ENCODE data around the gene FCER2. TPM values are rescaled to one million over a fixed set of nuclear protein-coding genes. Genes with fewer than 3 reads are reported as not detected.

Gene FCER2
- polyA plus RNA-seq, 3 donors = 1.1 to 4.1 (median 2.1) TPM

DNA sequence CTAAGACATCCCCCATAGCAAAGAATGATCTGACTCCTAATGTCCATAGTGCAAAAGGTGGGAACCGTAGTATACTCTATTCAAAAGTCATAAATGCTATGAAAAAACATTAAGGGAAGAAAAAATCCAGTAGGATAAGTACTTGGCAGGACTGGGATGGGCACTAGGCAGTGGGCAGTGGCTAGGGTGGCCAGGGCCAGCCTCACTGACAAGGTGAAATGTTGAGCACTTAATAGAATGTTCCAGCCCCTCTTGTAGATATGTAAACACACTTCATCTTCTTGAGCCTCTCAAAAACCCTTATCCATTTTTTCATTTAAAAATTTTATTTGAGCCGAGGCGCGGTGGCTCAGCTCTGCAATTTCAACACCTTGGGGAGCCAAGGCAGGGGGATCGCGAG, 31.4 kb upstream of the FCER2 start:
- H3K36me3 ChIP-seq (replicated peaks in 1 of 2; ENCODE audit: control insufficient read depth in 1 of 2, insufficient read depth in 2 of 2, low read length in 2 of 2) = no peaks in the 10 kb centered on the region
- Mint-ChIP-seq H3K27ac (peak overlapping the region in 4 of 7 donors; percentile 25 to 86 (median 56)), H3K4me1 (peaks cover 62% of the 10 kb centered on the region), H3K9me3 (peaks cover 0 to 5% (median 0%) of the 10 kb centered on the region in 7 donors), H3K36me3 (peaks cover 0 to 4% of the 10 kb centered on the region in 2 donors), H3K4me3 (no peak overlapping the region), H3K27me3 (ENCODE audit: low read depth in 3 of 3) (peaks cover 2 to 19% (median 19%) of the 10 kb centered on the region in 3 donors)
- H3K9ac ChIP-seq (ENCODE audit: insufficient read depth, low read length, poor library complexity, severe bottlenecking) = no peak overlapping the region
- H3K4me3 ChIP-seq (replicated peaks in 1 of 3; ENCODE audit: low read depth in 2 of 3, low read length in 3 of 3) = no peak overlapping the region
- no CpG with 5 or more reads among the region's 6 CpGs for WGBS (ENCODE audit: insufficient coverage)
- H3K9me3 ChIP-seq (replicated peaks in 1 of 2; ENCODE audit: control insufficient read depth in 1 of 2, insufficient read depth in 1 of 2, low read length in 2 of 2) = no peaks in the 10 kb centered on the region
- intact Hi-C loops (cut with micrococcal nuclease) = no loop called here
- no peaks in the 10 kb centered on the region for H3K79me2 ChIP-seq (ENCODE audit: insufficient read depth, low read length)
- no peak for DNase-seq
- peaks cover 50 to 70% of the 10 kb centered on the region in 2 donors for H3K4me1 ChIP-seq (ENCODE audit: control insufficient read depth in 1 of 2, insufficient read depth in 2 of 2, low read length in 2 of 2)
- H2AFZ ChIP-seq (ENCODE audit: insufficient read depth, low read depth, low read length, poor library complexity, severe bottlenecking) = no peak overlapping the region
- H3K27me3 ChIP-seq (ENCODE audit: control insufficient read depth in 2 of 2, insufficient read depth in 2 of 2, low read length in 2 of 2) = peaks cover 0 to 3% of the 10 kb centered on the region in 2 donors
- no peaks in the 10 kb centered on the region for H4K20me1 ChIP-seq (ENCODE audit: insufficient read depth, low read length)
- no peak for TF ChIP-seq CTCF (IDR thresholded peaks at IDR 0.05)
- peak overlapping the region; percentile 18 to 86 for H3K27ac ChIP-seq (ENCODE audit: low read depth in 1 of 2, low read length in 2 of 2)
- peak overlapping the region; percentile 61 for H3K4me2 ChIP-seq (replicated peaks; ENCODE audit: extremely low read depth, low read length, poor library complexity, severe bottlenecking)

DNA sequence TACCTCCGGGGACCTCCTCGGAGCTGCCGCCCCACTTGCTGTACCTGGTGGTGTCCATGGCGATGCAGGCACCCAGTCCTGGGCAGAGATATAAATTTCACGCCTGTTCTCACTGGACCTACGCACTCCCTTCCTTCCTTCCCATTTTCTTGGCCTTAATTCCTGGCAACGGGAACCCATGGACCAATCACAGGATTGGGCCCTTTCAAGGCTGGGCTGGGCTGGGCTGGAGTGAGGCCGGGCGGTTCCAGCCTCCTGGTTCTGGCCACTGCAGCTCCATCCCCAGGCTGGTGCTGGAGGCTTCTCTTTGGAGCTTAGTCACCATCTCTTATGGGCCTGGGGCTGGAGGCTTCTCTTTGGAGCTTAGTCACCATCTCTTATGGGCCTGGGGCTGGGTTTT, 30.1 kb upstream of the FCER2 start, which contains the start of gene CLEC4G:
Gene CLEC4G (minus strand): TSS at position 66 of the 400 bp plus-strand sequence. CDS start 8 bp downstream, at position 58.
- intact Hi-C loops (cut with micrococcal nuclease) = no loop called here
- Histone ChIP-seq H3K4me3 (replicated peaks in 1 of 3; ENCODE audit: low read depth in 2 of 3, low read length in 3 of 3) (peak within 1 kb of the TSS in 1 of 3 experiments; percentile 71), H3K4me2 (replicated peaks; ENCODE audit: extremely low read depth, low read length, poor library complexity, severe bottlenecking) (peak within 1 kb of the TSS; percentile 83), H2AFZ (ENCODE audit: insufficient read depth, low read depth, low read length, poor library complexity, severe bottlenecking) (peak within 1 kb of the TSS; percentile 87), H3K9ac (ENCODE audit: insufficient read depth, low read length, poor library complexity, severe bottlenecking) (no peak within 1 kb of the TSS), H3K36me3 (replicated peaks in 1 of 2; ENCODE audit: control insufficient read depth in 1 of 2, insufficient read depth in 2 of 2, low read length in 2 of 2) (no peaks in the 10 kb centered on the region), H3K27me3 (ENCODE audit: control insufficient read depth in 2 of 2, insufficient read depth in 2 of 2, low read length in 2 of 2) (peaks cover 0 to 3% of the 10 kb centered on the region in 2 donors), H3K79me2 (ENCODE audit: insufficient read depth, low read length) (no peaks in the 10 kb centered on the region), H3K4me1 (ENCODE audit: control insufficient read depth in 1 of 2, insufficient read depth in 2 of 2, low read length in 2 of 2) (peaks cover 50 to 71% of the 10 kb centered on the region in 2 donors), H4K20me1 (ENCODE audit: insufficient read depth, low read length) (no peaks in the 10 kb centered on the region), H3K9me3 (replicated peaks in 1 of 2; ENCODE audit: control insufficient read depth in 1 of 2, insufficient read depth in 1 of 2, low read length in 2 of 2) (no peaks in the 10 kb centered on the region), H3K27ac (ENCODE audit: low read depth in 1 of 2, low read length in 2 of 2) (no peak within 1 kb of the TSS)
- peak within 1 kb of the TSS; percentile 20 to 30 for H3K4me3 Mint-ChIP-seq
- no peak for TF ChIP-seq CTCF (IDR thresholded peaks at IDR 0.05)
- peaks cover 0 to 13% of the 10 kb centered on the region in 2 donors for H3K36me3 Mint-ChIP-seq
- no peak for DNase-seq
- 95% methylated on average over 8 of the region's 9 CpGs for whole genome bisulfite sequencing (ENCODE audit: insufficient coverage)
- peak within 1 kb of the TSS in 1 of 7 donors; percentile 56 for H3K27ac Mint-ChIP-seq
- H3K4me1 Mint-ChIP-seq = peaks cover 61% of the 10 kb centered on the region
- peaks cover 2 to 22% (median 19%) of the 10 kb centered on the region in 3 donors for H3K27me3 Mint-ChIP-seq (ENCODE audit: low read depth in 3 of 3)
- peaks cover 0 to 6% (median 0%) of the 10 kb centered on the region in 7 donors for H3K9me3 Mint-ChIP-seq
